ENCODE data around the gene IRF1. TPM values are rescaled to one million over a fixed set of nuclear protein-coding genes. Genes with fewer than 3 reads are reported as not detected.

Gene IRF1
- total and polyA plus RNA-seq, 7 donors: 15.3 to 169 (median 37.2) TPM

GRCh38 chr5:132496191-132496630 lies 5.6 kb upstream of the IRF1 start:
- Histone ChIP-seq H3K9me3 (no peaks in the 10 kb centered on the region), H3K4me3 (peak overlapping the region; percentile 55 to 76 (median 62)), H3K27ac (peak overlapping the region; percentile 93 to 100 (median 98)), H3K27me3 (no peaks in the 10 kb centered on the region), H3K4me1 (peaks cover 0 to 56% (median 46%) of the 10 kb centered on the region in 4 donors), H3K36me3 (no peaks in the 10 kb centered on the region)
- TF ChIP-seq POLR2AphosphoS5 (IDR thresholded peaks at IDR 0.05): no peak
- peak in 1 of 4 donors; percentile 8 for TF ChIP-seq EP300 (IDR thresholded peaks at IDR 0.05)
- peak; percentile 93 for DNase-seq
- intact Hi-C loops (cut with DNase I): loop anchor here (5.0 to 10.0 kb wide), 4 partner anchors 61 to 281 kb away; partner anchors contain the start of genes RAD50, SEPTIN8 and SLC22A4
- WGBS, 2 donors: 0% methylated on average over 18 of the region's 18 CpGs

GRCh38 chr5:132495667-132496190 lies 5.2 kb upstream of the IRF1 start:
- Histone ChIP-seq H3K9me3 (no peaks in the 10 kb centered on the region), H3K36me3 (no peaks in the 10 kb centered on the region), H3K27ac (peak overlapping the region; percentile 93 to 100 (median 98)), H3K4me3 (peak overlapping the region; percentile 55 to 76 (median 62)), H3K27me3 (no peaks in the 10 kb centered on the region), H3K4me1 (peaks cover 0 to 54% (median 44%) of the 10 kb centered on the region in 4 donors)
- peak in 3 of 4 donors; percentile 16 to 64 (median 63) for TF ChIP-seq POLR2AphosphoS5 (IDR thresholded peaks at IDR 0.05)
- TF ChIP-seq CTCF (IDR thresholded peaks at IDR 0.05): no peak
- peak in 1 of 2 donors; percentile 4 for TF ChIP-seq POLR2A (IDR thresholded peaks at IDR 0.05)
- peak in 3 of 4 donors; percentile 3 to 32 (median 23) for TF ChIP-seq EP300 (IDR thresholded peaks at IDR 0.05)
- 0 to 1% methylated on average over 30 of the region's 30 CpGs for WGBS, 2 donors
- peak; percentile 94 for DNase-seq
- intact Hi-C loops (cut with DNase I): loop anchor here (5.0 to 10.0 kb wide), 4 partner anchors 62 to 282 kb away; partner anchors contain the start of genes RAD50, SEPTIN8 and SLC22A4

- Histone ChIP-seq H3K36me3 (no peaks in the 10 kb centered on the region), H3K4me3 (no peak overlapping the region), H3K4me1 (peaks cover 0 to 62% (median 54%) of the 10 kb centered on the region in 4 donors), H3K9me3 (no peaks in the 10 kb centered on the region), H3K27me3 (no peaks in the 10 kb centered on the region), H3K27ac (peak overlapping the region; percentile 93 to 100 (median 98))
- TF ChIP-seq POLR2A (IDR thresholded peaks at IDR 0.05) (no peak), EP300 (IDR thresholded peaks at IDR 0.05) (no peak), POLR2AphosphoS5 (IDR thresholded peaks at IDR 0.05) (no peak), CTCF (IDR thresholded peaks at IDR 0.05) (no peak)
- no peak for DNase-seq
- 96 to 98% methylated on average over 2 of the region's 2 CpGs for WGBS, 2 donors
- intact Hi-C loops (cut with DNase I): loop anchor here (5.0 to 10.0 kb wide), 3 partner anchors 199 to 267 kb away; partner anchors contain the start of genes P4HA2 and SLC22A4
These were observed 3.2 kb upstream of the IRF1 start for GRCh38 chr5:132493821-132494220.

- H3K27ac ChIP-seq: peak overlapping the region; percentile 93 to 100 (median 98)
- TF ChIP-seq CTCF (IDR thresholded peaks at IDR 0.05) (no peak), EP300 (IDR thresholded peaks at IDR 0.05) (no peak), POLR2AphosphoS5 (IDR thresholded peaks at IDR 0.05) (no peak), POLR2A (IDR thresholded peaks at IDR 0.05) (no peak)
- peaks cover 0 to 67% (median 58%) of the 10 kb centered on the region in 4 donors for H3K4me1 ChIP-seq
- H3K36me3 ChIP-seq: peaks cover 0 to 5% (median 0%) of the 10 kb centered on the region in 4 donors
- 96 to 97% methylated on average over 4 of the region's 4 CpGs for WGBS, 2 donors
- no peaks in the 10 kb centered on the region for H3K9me3 ChIP-seq
- intact Hi-C loops (cut with DNase I): loop anchor here (5.0 to 10.0 kb wide), 3 partner anchors 198 to 266 kb away; partner anchors contain the start of genes P4HA2 and SLC22A4
- H3K27me3 ChIP-seq: no peaks in the 10 kb centered on the region
- peak; percentile 48 for DNase-seq
- H3K4me3 ChIP-seq: no peak overlapping the region
These were observed 2.7 kb upstream of the IRF1 start for GRCh38 chr5:132493241-132493640.

GRCh38 chr5:132492386-132493125 lies 2.0 kb upstream of the IRF1 start:
- intact Hi-C loops (cut with DNase I): loop anchor here (5.0 to 10.0 kb wide), 3 partner anchors 198 to 265 kb away; partner anchors contain the start of genes P4HA2 and SLC22A4
- DNase-seq: no peak
- H3K9me3 ChIP-seq: no peaks in the 10 kb centered on the region
- peaks cover 0 to 12% (median 0%) of the 10 kb centered on the region in 4 donors for H3K36me3 ChIP-seq
- peak overlapping the region in 3 of 4 donors; percentile 98 to 100 (median 99) for H3K27ac ChIP-seq
- no peaks in the 10 kb centered on the region for H3K27me3 ChIP-seq
- H3K4me1 ChIP-seq: peaks cover 0 to 67% (median 58%) of the 10 kb centered on the region in 4 donors
- no peak overlapping the region for H3K4me3 ChIP-seq
- 82 to 92% methylated on average over 3 of the region's 3 CpGs for WGBS, 2 donors
- TF ChIP-seq POLR2AphosphoS5 (IDR thresholded peaks at IDR 0.05): no peak
- no peak for TF ChIP-seq POLR2A (IDR thresholded peaks at IDR 0.05)
- no peak for TF ChIP-seq EP300 (IDR thresholded peaks at IDR 0.05)
- TF ChIP-seq CTCF (IDR thresholded peaks at IDR 0.05): no peak
